Hypothalamus (tissue), 51 donors: ENCODE results near the gene PGAM5.
"Not testable (repeated sequence)": the region's sequence is repeated elsewhere in the genome, so short reads cannot be mapped to it uniquely, and the experiment has no call there.

Experiments
- DNase-seq, 51 donors: peaks; one replicate each; lab custom pipeline; 2025; lab: John Stamatoyannopoulos, UW

Gene PGAM5

GRCh38 chr12:132687211-132688164, 23.2 kb upstream of the PGAM5 start, which contains the start of the genes POLE and PXMP2:
TSS of gene POLE (minus strand) at chr12:132687342. CDS start at chr12:132687315, 27 bp downstream.
TSS of gene PXMP2 (plus strand) at chr12:132687587. CDS start at chr12:132687671, 84 bp downstream.
- peak; percentile 34 to 97 (median 87) for DNase-seq

GRCh38 chr12:132689227-132689626, 21.4 kb upstream of the PGAM5 start:
- no peak for DNase-seq

- no peak for DNase-seq
These were observed 20.5 kb upstream of the PGAM5 start for GRCh38 chr12:132690112-132690511.

GRCh38 chr12:132692030-132692429, 18.6 kb upstream of the PGAM5 start:
- DNase-seq = not testable (repeated sequence)

GRCh38 chr12:132694888-132695287, 15.8 kb upstream of the PGAM5 start:
- not testable (repeated sequence) for DNase-seq

GRCh38 chr12:132695431-132695830, 15.2 kb upstream of the PGAM5 start:
- no peak for DNase-seq

GRCh38 chr12:132698341-132698740, 12.3 kb upstream of the PGAM5 start:
- no peak for DNase-seq

- no peak for DNase-seq
These were observed 10.3 kb upstream of the PGAM5 start for GRCh38 chr12:132700212-132700822.

GRCh38 chr12:132702640-132703039, 8.0 kb upstream of the PGAM5 start:
- no peak for DNase-seq

GRCh38 chr12:132703641-132704040, 7.0 kb upstream of the PGAM5 start:
- no peak for DNase-seq

GRCh38 chr12:132707241-132707640, 3.4 kb upstream of the PGAM5 start:
- no peak for DNase-seq

- DNase-seq = no peak
These were observed 2.5 kb upstream of the PGAM5 start for GRCh38 chr12:132708150-132708549.

GRCh38 chr12:132710043-132710404, 618 bp upstream of the PGAM5 start:
- peak in 6 of 51 donors; percentile 23 to 46 (median 41) for DNase-seq

GRCh38 chr12:132711080-132711843, 620 bp downstream of the PGAM5 start:
- DNase-seq = peak in 4 of 51 donors; percentile 22 to 49 (median 37)

GRCh38 chr12:132713123-132713522, 2.5 kb downstream of the PGAM5 start:
- DNase-seq = no peak

- no peak for DNase-seq
These were observed 5.2 kb downstream of the PGAM5 start for GRCh38 chr12:132715874-132716273.

- DNase-seq = no peak
These were observed 5.7 kb downstream of the PGAM5 start for GRCh38 chr12:132716356-132716755.

- DNase-seq = no peak
These were observed 6.4 kb downstream of the PGAM5 start for GRCh38 chr12:132717011-132717410.

GRCh38 chr12:132717531-132718387, 7.1 kb downstream of the PGAM5 start:
- DNase-seq = no peak

GRCh38 chr12:132718644-132719043, 8.0 kb downstream of the PGAM5 start:
- no peak for DNase-seq
